Putamen (tissue), 1 donor: ENCODE data around the gene RNF166.

Experiments used
- DNase-seq: peaks from one replicate; pipeline ENCODE4 v3.0.0-alpha.2; 2016; ENCODE audit warnings: low spot score

RNF166 gene

DNA sequence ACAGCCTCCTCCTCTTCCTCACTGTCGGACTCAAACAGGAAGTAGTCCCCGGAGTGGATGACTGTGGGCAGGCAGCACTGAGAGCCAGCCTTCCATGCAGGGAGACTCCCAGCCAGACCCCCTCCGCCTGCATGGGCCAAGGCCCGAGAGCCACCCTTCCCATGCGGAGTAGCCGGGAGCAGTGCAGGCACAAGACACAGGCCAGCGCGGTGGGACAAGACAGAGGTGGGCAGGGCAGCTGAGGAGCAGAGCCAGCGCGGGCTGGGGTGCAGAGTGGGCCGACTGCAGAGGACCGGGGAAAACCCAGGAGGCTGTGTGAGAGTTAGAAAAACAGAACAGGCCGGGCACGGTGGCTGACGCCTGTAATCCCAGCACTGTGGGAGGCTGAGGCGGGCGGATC is 17.7 kb upstream of the RNF166 start:
- no peak for DNase-seq

DNA sequence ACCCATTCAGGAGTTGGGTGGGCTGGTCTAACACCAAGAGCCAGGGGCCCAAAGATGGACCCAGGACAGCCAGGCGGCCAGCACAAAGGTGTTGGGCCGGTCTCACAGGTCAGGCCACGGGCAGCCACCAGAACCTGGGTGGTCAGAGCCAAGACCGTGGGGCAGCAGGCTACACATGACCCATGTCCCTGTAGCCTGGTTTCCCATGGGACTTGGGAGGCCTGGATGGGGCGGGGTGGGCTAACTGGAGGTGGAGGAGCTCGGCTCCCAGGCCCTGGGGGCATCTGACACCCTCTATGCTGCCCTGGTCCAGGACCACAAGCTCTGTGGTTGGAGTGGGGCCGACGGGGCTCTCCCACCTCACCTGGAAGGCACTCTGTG is 17.3 kb upstream of the RNF166 start:
- no peak for DNase-seq

DNA sequence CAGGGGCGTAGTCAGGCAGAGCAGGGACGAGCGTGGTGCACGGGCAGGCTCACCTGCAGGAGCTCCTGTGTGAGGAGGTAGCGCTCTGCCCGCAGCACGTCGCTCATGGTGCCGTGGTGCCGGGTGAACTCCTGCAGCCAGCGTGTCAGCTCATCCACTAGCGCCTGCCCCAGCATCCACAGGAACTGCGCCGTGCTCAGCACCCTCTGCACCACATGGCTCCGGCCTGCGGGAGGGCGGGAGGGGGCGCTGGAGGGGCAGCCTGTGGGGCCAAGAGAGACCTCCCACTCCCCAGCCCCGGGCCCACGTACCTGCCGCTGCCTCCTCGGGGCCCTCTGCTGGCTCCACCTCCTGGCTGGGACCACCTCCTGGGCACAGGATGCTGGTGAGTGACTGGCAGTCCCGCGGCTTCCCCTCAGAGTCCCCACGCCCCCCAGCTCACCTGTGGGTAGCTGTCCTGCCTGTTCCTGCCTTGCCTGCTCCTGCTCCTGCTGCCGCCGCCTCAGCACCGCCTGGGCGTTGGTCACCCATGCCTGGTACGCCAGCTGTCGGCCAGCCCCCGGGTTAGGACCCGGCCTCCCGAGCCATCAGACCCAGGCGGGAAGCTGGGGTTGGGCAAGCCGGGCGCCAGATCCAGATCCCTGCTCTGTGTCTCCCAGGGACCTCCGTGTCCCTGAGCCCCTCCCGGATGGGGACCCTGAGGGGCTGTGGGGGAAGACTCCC is 16.7 kb upstream of the RNF166 start:
- no peak for DNase-seq

- DNase-seq, result no peak
These were observed 15.9 kb upstream of the RNF166 start for GRCh38 chr16:88721815-88722755.

- no peak for DNase-seq
These were observed 15.0 kb upstream of the RNF166 start for GRCh38 chr16:88721236-88721635.

DNA sequence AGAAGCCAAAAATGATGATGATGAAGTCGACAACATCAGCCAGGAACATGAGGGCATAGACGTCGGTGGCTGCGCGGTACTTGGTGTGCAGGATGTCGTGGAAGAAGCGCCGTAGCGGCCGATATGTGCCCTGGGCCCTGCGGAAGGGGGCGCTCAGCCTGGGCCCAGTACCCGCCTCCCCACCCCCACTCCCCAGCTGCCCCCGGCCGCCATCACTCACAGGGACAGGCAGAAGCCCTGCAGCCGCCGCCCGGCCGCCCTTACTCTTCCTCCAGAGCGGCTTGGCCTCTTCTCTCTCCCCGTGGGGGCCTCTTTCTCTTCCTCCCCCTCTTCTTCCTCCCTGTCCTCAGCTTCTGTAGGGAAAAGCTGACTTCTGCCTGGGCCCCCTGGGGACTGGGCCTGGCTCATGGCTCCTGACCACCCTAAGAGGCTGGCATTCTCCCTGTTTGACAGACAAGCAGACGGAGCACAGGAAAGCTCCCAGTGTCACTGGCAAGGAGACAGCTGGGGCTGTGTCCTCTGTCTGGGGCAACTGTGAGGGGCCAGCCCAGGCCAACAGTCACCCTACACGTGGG is 14.3 kb upstream of the RNF166 start:
- no peak for DNase-seq

GRCh38 chr16:88719933-88720296 is 13.7 kb upstream of the RNF166 start:
- DNase-seq, result no peak

DNA sequence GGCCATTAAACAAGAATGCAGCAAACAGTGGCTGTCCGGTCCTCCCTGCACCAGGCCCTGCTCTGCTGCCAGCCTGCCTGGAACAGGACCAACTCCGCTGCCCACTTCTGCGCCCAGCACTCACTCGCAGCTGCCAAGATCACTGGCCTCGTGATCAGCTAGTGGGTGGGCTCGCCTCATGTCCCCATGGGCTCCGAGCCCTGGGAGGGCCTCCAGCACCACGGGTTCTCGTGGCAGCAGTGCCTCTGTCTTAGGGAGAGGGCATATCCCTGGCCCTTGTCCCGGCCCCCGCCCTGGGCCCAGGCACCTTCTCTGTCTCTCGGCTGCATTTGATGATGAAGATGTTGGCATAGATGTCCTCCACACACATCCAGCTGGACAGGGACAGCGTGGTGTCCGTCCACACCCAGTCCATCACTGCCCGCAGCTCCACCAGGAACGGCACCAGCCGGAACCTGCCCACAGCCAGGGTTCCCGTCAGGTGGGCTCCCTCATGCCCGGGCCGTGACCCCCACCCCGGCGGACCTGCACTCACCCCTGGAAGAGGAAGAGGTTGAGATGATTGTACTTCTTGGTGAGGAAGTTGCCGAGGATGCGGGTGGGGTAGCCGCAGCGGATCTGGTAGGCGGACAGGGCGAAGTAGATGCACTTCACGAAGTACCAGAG is 13.2 kb upstream of the RNF166 start:
- peak; percentile 88 for DNase-seq

- no peak for DNase-seq
These were observed 12.0 kb upstream of the RNF166 start for GRCh38 chr16:88718178-88718577.

- no peak for DNase-seq
These were observed 10.4 kb upstream of the RNF166 start for GRCh38 chr16:88716601-88717001.

GRCh38 chr16:88716201-88716600 is 10.0 kb upstream of the RNF166 start:
- no peak for DNase-seq

- DNase-seq, result no peak
These were observed 9.3 kb upstream of the RNF166 start for GRCh38 chr16:88715312-88716190.

DNA sequence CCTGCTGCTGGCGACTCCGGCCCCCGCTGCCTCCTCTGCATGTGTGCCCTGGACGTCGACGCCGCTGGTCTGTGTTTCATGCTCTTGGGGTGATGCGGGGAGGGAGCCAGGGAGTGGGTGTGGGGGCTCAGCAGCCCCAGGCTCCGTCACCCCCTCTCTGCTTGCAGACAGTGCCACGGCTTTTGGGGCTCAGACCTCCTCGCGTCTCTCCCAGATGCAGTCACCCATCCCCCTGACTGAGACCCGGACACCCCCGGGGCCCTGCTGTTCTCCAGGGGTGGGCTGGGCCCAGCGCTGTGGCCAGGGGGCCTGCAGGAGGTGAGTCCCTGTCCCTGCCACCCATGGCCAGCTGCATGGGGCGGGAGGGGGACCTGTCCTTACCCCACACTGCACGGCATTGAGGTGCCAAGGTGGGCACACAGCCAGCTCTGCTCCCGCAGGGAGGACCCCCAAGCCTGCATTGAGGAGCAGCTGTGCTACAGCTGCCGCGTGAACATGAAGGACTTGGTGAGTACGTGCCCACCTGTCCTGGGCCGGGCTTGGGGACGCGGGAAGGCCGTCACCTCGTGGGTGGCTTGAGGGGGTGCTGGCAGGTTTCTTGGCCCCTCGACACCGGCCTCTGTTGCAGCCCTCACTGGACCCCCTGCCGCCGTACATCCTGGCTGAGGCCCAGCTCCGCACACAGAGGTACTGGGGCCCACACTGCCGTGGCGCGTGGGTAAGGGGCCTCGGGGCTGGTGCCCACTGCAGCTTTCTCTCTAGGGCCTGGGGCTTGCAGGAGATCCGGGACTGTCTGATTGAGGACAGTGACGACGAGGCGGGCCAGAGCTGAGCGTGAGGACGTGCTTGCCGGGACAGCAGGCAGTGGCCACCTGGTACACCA is 8.5 kb upstream of the RNF166 start:
- DNase-seq, result no peak

DNA sequence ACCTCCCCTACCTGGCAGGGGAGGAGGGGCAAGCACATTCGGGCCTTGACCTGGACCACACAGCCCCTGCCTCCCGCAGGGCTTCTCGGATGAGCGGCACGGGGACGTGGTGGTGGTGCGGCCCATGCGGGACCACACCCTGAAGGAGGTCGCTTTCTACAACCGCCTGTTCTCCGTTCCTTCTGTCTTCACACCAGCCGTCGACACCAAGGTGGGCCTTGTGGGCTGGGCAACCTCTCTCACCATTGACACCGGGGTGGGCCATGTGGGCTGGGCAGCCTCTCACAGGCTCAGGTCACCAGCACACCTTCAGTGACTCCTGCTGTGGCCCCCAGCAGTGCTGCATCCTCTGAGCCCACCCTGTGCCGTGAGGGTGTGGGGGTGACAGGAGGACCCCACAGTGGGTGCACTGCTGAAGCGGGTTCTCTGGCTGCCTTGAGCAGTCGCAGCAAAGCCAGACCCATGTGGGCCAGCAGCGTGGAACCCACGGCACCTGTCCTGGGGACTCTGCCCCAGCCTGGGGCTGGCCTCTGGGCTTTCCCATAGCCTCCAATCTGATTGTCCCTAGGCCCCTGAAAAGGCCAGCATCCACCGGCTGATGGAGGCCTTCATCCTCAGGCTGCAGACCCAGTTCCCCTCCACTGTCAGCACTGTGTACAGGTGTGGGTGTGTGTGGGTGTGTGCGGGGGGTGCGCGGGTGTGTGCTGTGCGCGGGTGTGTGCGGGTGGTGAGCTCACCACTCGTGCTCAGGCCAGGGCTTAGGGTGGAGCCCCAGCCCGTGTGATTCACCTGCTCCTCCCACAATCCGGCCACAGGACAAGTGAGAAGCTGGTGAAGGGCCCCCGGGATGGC is 7.6 kb upstream of the RNF166 start:
- no peak for DNase-seq

GRCh38 chr16:88713054-88713453 is 6.8 kb upstream of the RNF166 start:
- DNase-seq, result no peak

- DNase-seq, result no peak
These were observed 6.3 kb upstream of the RNF166 start for GRCh38 chr16:88712362-88712979.

DNA sequence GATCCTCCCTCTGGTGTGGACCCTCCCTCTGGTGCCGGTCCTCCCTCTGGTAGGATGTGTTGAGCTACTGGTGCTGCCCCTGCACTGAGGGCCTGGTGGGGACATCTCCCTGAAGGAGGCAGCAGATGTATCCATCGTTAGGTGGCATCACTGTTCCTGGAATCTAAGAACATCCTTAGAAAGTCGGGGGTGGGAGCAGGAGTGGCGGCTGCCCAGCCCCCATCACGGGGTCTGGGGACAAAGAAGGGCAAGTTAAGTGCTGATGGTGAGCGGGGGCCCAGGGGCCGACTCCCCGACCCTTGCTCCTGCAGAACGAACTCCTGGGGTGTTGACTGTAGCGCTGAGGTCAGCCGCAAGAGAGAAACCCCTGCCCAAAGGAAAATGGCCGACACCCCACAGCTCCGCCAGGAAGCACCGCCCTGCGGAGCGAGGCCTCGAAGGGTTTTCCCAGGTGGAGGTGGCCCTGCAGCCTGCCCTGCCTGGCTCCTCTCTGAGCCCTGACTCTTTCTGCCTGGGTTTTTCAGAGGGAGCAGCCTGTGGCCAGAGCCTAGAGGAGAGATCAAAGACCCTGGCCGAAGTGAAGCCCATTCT is 5.6 kb upstream of the RNF166 start:
- no peak for DNase-seq

DNA sequence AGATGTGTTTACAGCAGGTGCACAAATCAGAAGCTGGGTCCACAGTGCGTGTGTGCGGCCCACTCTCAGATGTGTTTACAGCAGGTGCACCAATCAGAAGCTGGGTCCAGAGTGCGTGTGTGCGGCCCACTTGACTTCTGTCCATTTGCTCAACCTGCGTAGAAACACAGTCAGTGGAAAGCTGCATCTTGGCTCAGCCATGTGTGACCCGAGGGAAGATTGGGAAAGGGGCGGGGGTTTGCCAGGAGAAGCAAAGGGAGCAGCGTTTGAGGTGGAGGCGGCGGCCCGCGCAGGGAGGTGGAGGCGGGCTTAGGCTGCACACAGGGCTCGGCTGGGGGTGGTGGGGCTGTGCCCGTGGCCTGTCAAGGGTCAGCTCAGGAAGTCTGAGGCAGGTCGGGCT is 4.3 kb upstream of the RNF166 start:
- no peak for DNase-seq
